Measurements from ENCODE around the gene CHSY3. TPM values are rescaled to one million over a fixed set of nuclear protein-coding genes. Genes with fewer than 3 reads are reported as not detected.

CHSY3 gene
- polyA plus RNA-seq, 1 donor from 2014 or later = 0.40 TPM

- Histone ChIP-seq H3K27me3 (ENCODE audit: insufficient read depth, low read depth, low read length) (no peaks in the 10 kb centered on the region), H3K9me2 (ENCODE audit: insufficient read depth, low read length) (no peaks in the 10 kb centered on the region), H3F3A (ENCODE audit: insufficient read depth, low read length, poor library complexity, severe bottlenecking) (no peaks in the 10 kb centered on the region), H3K9me3 (ENCODE audit: low read length) (peaks cover 3% of the 10 kb centered on the region), H3K79me2 (replicated peaks; ENCODE audit: insufficient read depth, low read length) (no peaks in the 10 kb centered on the region), H3K27ac (ENCODE audit: low read length) (no peak overlapping the region), H3K36me3 (ENCODE audit: insufficient read depth, low read length) (no peaks in the 10 kb centered on the region), H3K9ac (ENCODE audit: low read length) (no peak overlapping the region), H4K20me1 (ENCODE audit: insufficient read depth) (no peaks in the 10 kb centered on the region), H3K4me3 (ENCODE audit: low read length) (no peak overlapping the region), H3K4me2 (ENCODE audit: low read length) (no peak overlapping the region), H2AFZ (ENCODE audit: low read depth, low read length) (no peak overlapping the region)
- no peak for TF ChIP-seq EZH2 (IDR thresholded peaks at IDR 0.05; ENCODE audit: borderline replicate concordance, insufficient read depth, low read length, poor library complexity, severe bottlenecking)
- TF ChIP-seq, protein P1, sequence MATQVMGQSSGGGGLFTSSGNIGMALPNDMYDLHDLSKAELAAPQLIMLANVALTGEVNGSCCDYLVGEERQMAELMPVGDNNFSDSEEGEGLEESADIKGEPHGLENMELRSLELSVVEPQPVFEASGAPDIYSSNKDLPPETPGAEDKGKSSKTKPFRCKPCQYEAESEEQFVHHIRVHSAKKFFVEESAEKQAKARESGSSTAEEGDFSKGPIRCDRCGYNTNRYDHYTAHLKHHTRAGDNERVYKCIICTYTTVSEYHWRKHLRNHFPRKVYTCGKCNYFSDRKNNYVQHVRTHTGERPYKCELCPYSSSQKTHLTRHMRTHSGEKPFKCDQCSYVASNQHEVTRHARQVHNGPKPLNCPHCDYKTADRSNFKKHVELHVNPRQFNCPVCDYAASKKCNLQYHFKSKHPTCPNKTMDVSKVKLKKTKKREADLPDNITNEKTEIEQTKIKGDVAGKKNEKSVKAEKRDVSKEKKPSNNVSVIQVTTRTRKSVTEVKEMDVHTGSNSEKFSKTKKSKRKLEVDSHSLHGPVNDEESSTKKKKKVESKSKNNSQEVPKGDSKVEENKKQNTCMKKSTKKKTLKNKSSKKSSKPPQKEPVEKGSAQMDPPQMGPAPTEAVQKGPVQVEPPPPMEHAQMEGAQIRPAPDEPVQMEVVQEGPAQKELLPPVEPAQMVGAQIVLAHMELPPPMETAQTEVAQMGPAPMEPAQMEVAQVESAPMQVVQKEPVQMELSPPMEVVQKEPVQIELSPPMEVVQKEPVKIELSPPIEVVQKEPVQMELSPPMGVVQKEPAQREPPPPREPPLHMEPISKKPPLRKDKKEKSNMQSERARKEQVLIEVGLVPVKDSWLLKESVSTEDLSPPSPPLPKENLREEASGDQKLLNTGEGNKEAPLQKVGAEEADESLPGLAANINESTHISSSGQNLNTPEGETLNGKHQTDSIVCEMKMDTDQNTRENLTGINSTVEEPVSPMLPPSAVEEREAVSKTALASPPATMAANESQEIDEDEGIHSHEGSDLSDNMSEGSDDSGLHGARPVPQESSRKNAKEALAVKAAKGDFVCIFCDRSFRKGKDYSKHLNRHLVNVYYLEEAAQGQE (IDR thresholded peaks at IDR 0.05; ENCODE audit: borderline replicate concordance) = no peak
These were observed 54.3 kb downstream of the CHSY3 start for GRCh38 chr5:129958581-129958980.

GRCh38 chr5:129960831-129961230 lies 56.6 kb downstream of the CHSY3 start:
- Histone ChIP-seq H4K20me1 (ENCODE audit: insufficient read depth) (no peaks in the 10 kb centered on the region), H3K4me2 (ENCODE audit: low read length) (no peak overlapping the region), H3K9me2 (ENCODE audit: insufficient read depth, low read length) (no peaks in the 10 kb centered on the region), H3F3A (ENCODE audit: insufficient read depth, low read length, poor library complexity, severe bottlenecking) (no peaks in the 10 kb centered on the region), H3K79me2 (replicated peaks; ENCODE audit: insufficient read depth, low read length) (no peaks in the 10 kb centered on the region), H3K36me3 (ENCODE audit: insufficient read depth, low read length) (no peaks in the 10 kb centered on the region), H3K4me3 (ENCODE audit: low read length) (no peak overlapping the region), H3K27ac (ENCODE audit: low read length) (no peak overlapping the region), H2AFZ (ENCODE audit: low read depth, low read length) (no peak overlapping the region), H3K27me3 (ENCODE audit: insufficient read depth, low read depth, low read length) (no peaks in the 10 kb centered on the region), H3K9ac (ENCODE audit: low read length) (no peak overlapping the region), H3K9me3 (ENCODE audit: low read length) (peaks cover 3% of the 10 kb centered on the region)
- TF ChIP-seq POLR2AphosphoS5 (IDR thresholded peaks at IDR 0.05) = no peak
- TF ChIP-seq, protein P2, sequence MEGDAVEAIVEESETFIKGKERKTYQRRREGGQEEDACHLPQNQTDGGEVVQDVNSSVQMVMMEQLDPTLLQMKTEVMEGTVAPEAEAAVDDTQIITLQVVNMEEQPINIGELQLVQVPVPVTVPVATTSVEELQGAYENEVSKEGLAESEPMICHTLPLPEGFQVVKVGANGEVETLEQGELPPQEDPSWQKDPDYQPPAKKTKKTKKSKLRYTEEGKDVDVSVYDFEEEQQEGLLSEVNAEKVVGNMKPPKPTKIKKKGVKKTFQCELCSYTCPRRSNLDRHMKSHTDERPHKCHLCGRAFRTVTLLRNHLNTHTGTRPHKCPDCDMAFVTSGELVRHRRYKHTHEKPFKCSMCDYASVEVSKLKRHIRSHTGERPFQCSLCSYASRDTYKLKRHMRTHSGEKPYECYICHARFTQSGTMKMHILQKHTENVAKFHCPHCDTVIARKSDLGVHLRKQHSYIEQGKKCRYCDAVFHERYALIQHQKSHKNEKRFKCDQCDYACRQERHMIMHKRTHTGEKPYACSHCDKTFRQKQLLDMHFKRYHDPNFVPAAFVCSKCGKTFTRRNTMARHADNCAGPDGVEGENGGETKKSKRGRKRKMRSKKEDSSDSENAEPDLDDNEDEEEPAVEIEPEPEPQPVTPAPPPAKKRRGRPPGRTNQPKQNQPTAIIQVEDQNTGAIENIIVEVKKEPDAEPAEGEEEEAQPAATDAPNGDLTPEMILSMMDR (IDR thresholded peaks at IDR 0.05; ENCODE audit: poor library complexity, severe bottlenecking) = no peak
- TF ChIP-seq, protein P1 (IDR thresholded peaks at IDR 0.05; ENCODE audit: borderline replicate concordance) = no peak
- TF ChIP-seq SMC3 (conservative IDR thresholded peaks at IDR 0.05; ENCODE audit: poor library complexity) = no peak
- TF ChIP-seq RAD21 (conservative IDR thresholded peaks at IDR 0.05) = no peak
- TF ChIP-seq TAF1 (IDR thresholded peaks at IDR 0.05; ENCODE audit: low read depth) = no peak
- no peak for TF ChIP-seq EZH2 (IDR thresholded peaks at IDR 0.05; ENCODE audit: borderline replicate concordance, insufficient read depth, low read length, poor library complexity, severe bottlenecking)
- no peak for TF ChIP-seq EP300 (conservative IDR thresholded peaks at IDR 0.05; ENCODE audit: poor library complexity, severe bottlenecking)

Measured in neural cell (in vitro differentiated cells).